NB4 (cell line): ENCODE measurements around the gene RNF6.

Experiments
- CTCF ChIP-seq: IDR thresholded peaks from one replicate; pipeline ENCODE4 v1.5.1; 2012; ENCODE audit warnings: low read depth, low read length
- POLR2A ChIP-seq: IDR thresholded peaks from 2 replicates; pipeline ENCODE4 v1.6.1; 2011; ENCODE audit warnings: mild to moderate bottlenecking; ENCODE audit not compliant: insufficient read length; ENCODE audit errors: extremely low read depth

GRCh38 chr13:26208287-26208686 lies 13.8 kb downstream of the RNF6 start:
- TF ChIP-seq POLR2A (no peak), CTCF (no peak)
